ENCODE measurements around the gene UBE2D2.
"Not testable (repeated sequence)": the region's sequence is repeated elsewhere in the genome, so short reads cannot be mapped to it uniquely, and the experiment has no call there.

The UBE2D2 gene

GRCh38 chr5:139549162-139549894, 11.8 kb upstream of the UBE2D2 start:
- no peak for DNase-seq

GRCh38 chr5:139550051-139550872, 10.9 kb upstream of the UBE2D2 start:
- not testable (repeated sequence) for DNase-seq

GRCh38 chr5:139551191-139551889, 9.8 kb upstream of the UBE2D2 start:
- no peak for DNase-seq

- DNase-seq: no peak
Observed at GRCh38 chr5:139552893-139553575, 8.1 kb upstream of the UBE2D2 start.

- DNase-seq: no peak
Observed at GRCh38 chr5:139554264-139554663, 6.9 kb upstream of the UBE2D2 start.

GRCh38 chr5:139557811-139558210, 3.3 kb upstream of the UBE2D2 start:
- no peak for DNase-seq

- DNase-seq: no peak
Observed at GRCh38 chr5:139561655-139562451, 714 bp downstream of the UBE2D2 start.

GRCh38 chr5:139562847-139563246, 1.7 kb downstream of the UBE2D2 start:
- DNase-seq: no peak

GRCh38 chr5:139565411-139566305, 4.5 kb downstream of the UBE2D2 start:
- peak; percentile 71 for DNase-seq

- no peak for DNase-seq
Observed at GRCh38 chr5:139566611-139567010, 5.5 kb downstream of the UBE2D2 start.

- no peak for DNase-seq
Observed at GRCh38 chr5:139569270-139569955, 8.3 kb downstream of the UBE2D2 start.

- DNase-seq: no peak
Observed at GRCh38 chr5:139571543-139571942, 10.4 kb downstream of the UBE2D2 start.

- no peak for DNase-seq
Observed at GRCh38 chr5:139571966-139572365, 10.8 kb downstream of the UBE2D2 start.

GRCh38 chr5:139574641-139575312, 13.6 kb downstream of the UBE2D2 start:
- no peak for DNase-seq

GRCh38 chr5:139575313-139575646, 14.1 kb downstream of the UBE2D2 start:
- DNase-seq: no peak

GRCh38 chr5:139575751-139576150, 14.6 kb downstream of the UBE2D2 start:
- no peak for DNase-seq

- no peak for DNase-seq
Observed at GRCh38 chr5:139577689-139578290, 16.7 kb downstream of the UBE2D2 start.

- DNase-seq: no peak
Observed at GRCh38 chr5:139578325-139578724, 17.2 kb downstream of the UBE2D2 start.

- not testable (repeated sequence) for DNase-seq
Observed at GRCh38 chr5:139582181-139582580, 21.0 kb downstream of the UBE2D2 start.

- DNase-seq: no peak
Observed at GRCh38 chr5:139584137-139584536, 23.0 kb downstream of the UBE2D2 start.
